NCI-H128 (cell line): ENCODE results near the gene CPHXL.

Experiments
- DNase-seq: peaks from one replicate; lab custom pipeline; 2025; ENCODE audit not compliant: unreplicated experiment; lab: John Stamatoyannopoulos, UW

Gene CPHXL

DNA sequence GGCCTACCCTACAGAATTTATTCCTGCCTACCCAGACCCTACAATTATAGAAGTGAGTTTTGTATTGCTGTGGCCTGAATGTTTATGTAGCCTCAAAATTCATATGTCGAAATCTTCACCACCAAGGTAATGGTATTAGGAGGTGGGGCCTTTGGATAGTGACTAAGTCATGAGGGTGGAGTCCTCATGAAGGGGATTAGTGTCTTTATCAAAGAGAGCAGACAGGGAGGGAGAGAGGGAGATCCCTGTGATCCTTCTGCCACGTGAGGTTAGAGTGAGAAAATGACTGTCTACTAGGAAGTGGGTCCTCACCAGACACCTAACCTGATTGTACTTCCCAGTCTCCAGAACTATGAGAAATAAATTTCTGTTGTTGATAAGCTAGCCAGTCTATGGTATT, 24.0 kb downstream of the CPHXL start:
- no peak for DNase-seq

DNA sequence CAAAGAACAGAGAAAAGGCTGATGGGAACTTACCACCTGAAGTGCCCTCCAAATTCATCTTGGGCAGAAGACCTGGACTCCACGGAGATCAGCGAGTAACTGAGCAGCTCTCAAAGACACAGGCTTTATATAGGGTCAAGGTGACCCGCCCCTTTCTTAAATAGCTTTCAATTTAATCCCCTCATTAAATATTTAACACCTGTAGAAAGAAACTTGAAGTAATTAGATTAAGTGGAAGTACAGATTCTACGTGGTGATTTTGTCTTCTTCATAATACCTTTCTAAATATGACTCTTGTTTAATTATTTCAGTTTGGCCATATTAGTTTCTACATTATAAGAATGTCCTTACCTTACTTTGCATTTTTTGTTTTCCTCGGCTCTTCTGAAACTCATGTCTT, 24.9 kb downstream of the CPHXL start, which contains the start of gene DUXB:
TSS of gene DUXB (minus strand) at position 101 of the 400 bp plus-strand sequence. CDS start at position 58, 43 bp downstream.
- DNase-seq, result no peak

DNA sequence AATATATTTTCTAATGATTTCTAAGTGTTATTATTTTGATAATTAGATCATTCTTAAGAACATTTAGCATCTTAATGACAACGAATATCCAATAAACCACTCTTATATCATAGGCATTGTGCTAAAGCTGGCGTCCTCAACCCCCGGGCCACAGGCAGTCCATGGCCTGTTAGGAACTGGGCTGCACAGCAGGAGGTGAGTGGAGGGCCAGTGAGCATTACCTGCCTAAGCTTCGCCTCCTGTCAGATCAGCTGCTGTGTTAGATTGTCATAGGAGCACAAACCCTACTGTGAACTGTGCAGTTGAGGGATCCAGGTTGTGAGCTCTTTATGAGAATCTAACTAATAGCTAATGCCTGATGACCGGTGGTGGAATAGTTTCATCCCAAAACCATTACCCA, 28.7 kb downstream of the CPHXL start:
- DNase-seq, result no peak

DNA sequence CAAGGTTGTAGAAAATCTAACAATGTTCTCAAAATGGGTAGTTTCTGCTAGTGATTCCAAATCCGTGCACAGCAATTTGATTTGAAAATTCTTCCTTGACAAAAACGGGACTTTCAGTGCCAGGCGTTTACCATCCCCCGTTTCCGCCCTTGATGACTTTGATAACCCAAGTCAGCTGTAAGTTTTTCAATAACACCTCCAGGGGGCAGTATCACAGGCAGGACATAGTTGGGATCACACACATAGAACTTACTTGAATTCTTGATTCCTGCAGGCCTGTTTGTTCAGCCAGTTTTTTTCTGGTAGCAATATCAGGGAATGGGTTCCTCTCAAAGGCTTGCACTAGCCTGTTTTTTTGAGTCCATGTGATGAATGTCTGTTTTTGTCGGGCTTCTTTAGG, 30.6 kb downstream of the CPHXL start:
- DNase-seq, result no peak

DNA sequence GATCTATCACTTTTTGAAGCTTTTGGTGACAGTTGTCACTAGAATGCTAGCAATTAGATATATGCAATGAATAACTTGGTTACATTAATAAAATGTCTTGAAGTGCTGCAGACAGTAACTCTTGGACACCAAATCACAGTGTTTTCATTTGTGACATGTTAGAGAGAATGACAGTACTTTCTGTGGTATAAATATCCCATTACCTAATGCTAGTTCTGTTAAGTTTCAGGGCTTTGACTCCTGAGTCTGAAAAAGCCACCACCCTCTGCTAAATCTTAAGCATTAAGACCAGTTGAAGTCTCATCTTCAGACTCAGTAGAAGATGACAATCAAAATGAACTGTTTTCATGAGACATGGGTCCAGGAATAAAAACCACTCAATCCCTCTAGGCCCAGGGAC, 38.9 kb downstream of the CPHXL start:
- DNase-seq, result no peak

DNA sequence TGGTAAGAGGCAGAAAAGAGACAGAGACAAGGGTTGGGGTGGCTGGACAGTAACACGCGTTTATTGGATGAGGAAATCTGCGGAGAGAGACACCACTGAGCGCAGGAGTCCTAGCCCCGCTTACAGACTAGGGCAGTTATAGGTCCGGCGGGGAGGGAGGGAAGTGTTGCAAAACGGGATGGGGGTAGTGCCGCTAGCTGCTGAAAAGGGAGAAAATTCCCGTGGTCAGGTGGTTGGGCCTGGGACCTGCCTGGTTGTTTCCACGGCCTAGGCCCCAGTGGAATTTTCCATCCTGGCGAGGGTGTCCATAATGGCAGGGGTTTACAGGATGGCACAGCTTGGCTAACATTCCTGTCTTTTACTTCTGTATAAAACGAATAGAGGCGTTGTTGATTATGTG, 44.0 kb downstream of the CPHXL start:
- no peak for DNase-seq

DNA sequence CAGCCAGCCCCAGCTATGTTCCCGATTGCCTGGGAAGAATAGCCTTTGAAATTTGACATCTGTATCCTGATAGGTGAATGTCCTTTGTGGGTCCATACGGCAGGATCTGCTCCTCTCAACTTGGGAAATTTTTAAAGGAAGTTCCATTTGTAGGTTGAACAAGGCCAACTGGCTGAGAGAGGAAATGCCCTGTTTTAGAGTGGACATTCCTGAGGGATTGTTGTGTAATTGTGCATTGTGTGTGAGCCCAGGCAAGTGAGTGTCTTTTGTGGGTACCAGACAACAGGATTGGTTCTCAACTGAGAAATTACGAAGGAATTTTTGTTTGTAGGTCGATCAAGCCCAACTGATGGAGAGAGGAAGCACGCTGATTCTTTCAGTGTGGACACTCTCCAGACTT, 46.9 kb downstream of the CPHXL start:
- DNase-seq, result no peak

DNA sequence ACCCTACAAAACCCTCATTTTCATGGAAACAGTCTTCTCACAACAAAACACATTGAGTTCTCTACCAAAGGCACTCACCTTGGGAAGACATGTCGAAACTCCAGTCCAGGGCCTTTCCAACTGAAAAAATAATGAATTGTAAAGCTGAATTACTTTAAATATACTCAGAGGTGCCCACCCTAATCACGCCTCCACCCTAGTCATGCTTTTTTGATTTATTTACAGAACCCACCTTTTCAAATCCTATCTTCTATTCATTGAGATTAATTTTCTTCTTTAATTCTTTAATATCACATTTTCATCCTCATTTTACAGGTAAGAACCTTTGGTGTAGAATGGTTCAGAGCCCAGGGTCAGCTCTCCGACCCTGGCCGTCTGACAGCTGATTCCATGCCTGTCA, 49.4 kb downstream of the CPHXL start, which contains the start of gene CPHXL2:
TSS of gene CPHXL2 (minus strand) at position 101 of the 400 bp plus-strand sequence. CDS start at position 91, 10 bp downstream.
- DNase-seq, result no peak

DNA sequence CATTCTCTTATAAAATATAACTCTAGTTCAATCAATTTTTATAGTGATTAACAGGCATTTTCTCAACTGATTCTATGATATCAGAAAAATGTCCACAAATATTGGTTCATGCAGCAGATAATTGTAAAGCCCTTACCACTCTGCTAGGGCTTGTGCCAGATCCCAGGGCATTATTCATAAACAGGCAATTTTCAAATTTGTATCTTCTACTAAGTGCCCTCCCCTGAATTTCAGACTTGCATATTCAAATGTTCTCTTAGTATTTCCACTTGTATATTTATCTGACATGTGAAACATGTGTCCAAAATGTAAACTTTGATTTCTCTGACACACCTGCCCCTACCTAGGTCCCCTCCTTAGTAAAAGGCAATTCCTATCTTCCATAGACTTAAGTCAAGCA, 58.8 kb downstream of the CPHXL start:
- DNase-seq, result no peak
